HT-29 (cell line): ENCODE results near the gene ATIC. TPM values are rescaled to one million over a fixed set of nuclear protein-coding genes. Genes with fewer than 3 reads are reported as not detected.
"Not testable (repeated sequence)": the region's sequence is repeated elsewhere in the genome, so short reads cannot be mapped to it uniquely, and the experiment has no call there.

Experiments used
- DNase-seq: peaks from one replicate; pipeline ENCODE4 v3.0.0-alpha.2; 2015; ENCODE audit warnings: low spot score
- total RNA-seq: library from RNA; depleted of rRNA; stranded (reverse); fragments of >200 nt; shearing (Covaris generic); gene quantifications from 2 replicates; pipeline ENCODE4 v1.2.3, GENCODE V29; 2014

The ATIC gene
- total RNA-seq, 1 experiment from 2014 or later = 15.4 TPM

GRCh38 chr2:215315301-215315700, 3.4 kb downstream of the ATIC start:
- no peak for DNase-seq

GRCh38 chr2:215316336-215316735, 4.5 kb downstream of the ATIC start:
- DNase-seq = no peak

- DNase-seq = no peak
These were observed 7.6 kb downstream of the ATIC start for GRCh38 chr2:215319500-215319899.

- DNase-seq = no peak
These were observed 8.2 kb downstream of the ATIC start for GRCh38 chr2:215320102-215320501.

- no peak for DNase-seq
These were observed 8.8 kb downstream of the ATIC start for GRCh38 chr2:215320679-215321078.

GRCh38 chr2:215324811-215325210, 13.0 kb downstream of the ATIC start:
- DNase-seq = no peak

GRCh38 chr2:215328066-215328465, 16.2 kb downstream of the ATIC start:
- DNase-seq = no peak

GRCh38 chr2:215332872-215333595, 21.2 kb downstream of the ATIC start:
- no peak for DNase-seq

GRCh38 chr2:215338883-215339679, 27.2 kb downstream of the ATIC start:
- no peak for DNase-seq

GRCh38 chr2:215347878-215348277, 36.0 kb downstream of the ATIC start:
- no peak for DNase-seq

- DNase-seq = no peak
These were observed 40.7 kb downstream of the ATIC start for GRCh38 chr2:215352602-215353001.

GRCh38 chr2:215354771-215355695, 43.2 kb downstream of the ATIC start:
- no peak for DNase-seq

GRCh38 chr2:215355801-215356200, 43.9 kb downstream of the ATIC start:
- DNase-seq = no peak

- DNase-seq = no peak
These were observed 44.6 kb downstream of the ATIC start for GRCh38 chr2:215356334-215356947.

GRCh38 chr2:215356948-215357461, 45.1 kb downstream of the ATIC start:
- no peak for DNase-seq

GRCh38 chr2:215357660-215358059, 45.8 kb downstream of the ATIC start:
- no peak for DNase-seq

GRCh38 chr2:215358312-215358845, 46.5 kb downstream of the ATIC start:
- no peak for DNase-seq

GRCh38 chr2:215358891-215359575, 47.2 kb downstream of the ATIC start:
- no peak for DNase-seq

- no peak for DNase-seq
These were observed 47.7 kb downstream of the ATIC start for GRCh38 chr2:215359576-215359922.

- DNase-seq = not testable (repeated sequence)
These were observed 48.2 kb downstream of the ATIC start for GRCh38 chr2:215360059-215360458.
